Breast epithelium (tissue), 3 donors: ENCODE data around the gene LEUTX.
"Not testable (repeated sequence)": the region's sequence is repeated elsewhere in the genome, so short reads cannot be mapped to it uniquely, and the experiment has no call there.

Experiments used
- POLR2A ChIP-seq: fragments of 450-650 bp; IDR thresholded peaks from one replicate; pipeline ENCODE4 v1.6.1; 2016; ENCODE audit warnings: antibody characterized with exemption, mild to moderate bottlenecking, moderate library complexity
- POLR2AphosphoS5 ChIP-seq, 3 donors: sonication (generic); formaldehyde crosslinking; IDR thresholded peaks; one replicate each; pipeline ENCODE4 v1.6.1; 2017; ENCODE audit warnings: antibody characterized with exemption in 3 of 3
- TF ChIP-seq, protein P1 (sequence below), 3 donors: fragments of 450-650 bp; IDR thresholded peaks; one replicate each; pipeline ENCODE4 v1.5.1; 2016 to 2017; ENCODE audit warnings: antibody characterized with exemption in 3 of 3, mild to moderate bottlenecking in 3 of 3, moderate library complexity in 3 of 3

DNA sequence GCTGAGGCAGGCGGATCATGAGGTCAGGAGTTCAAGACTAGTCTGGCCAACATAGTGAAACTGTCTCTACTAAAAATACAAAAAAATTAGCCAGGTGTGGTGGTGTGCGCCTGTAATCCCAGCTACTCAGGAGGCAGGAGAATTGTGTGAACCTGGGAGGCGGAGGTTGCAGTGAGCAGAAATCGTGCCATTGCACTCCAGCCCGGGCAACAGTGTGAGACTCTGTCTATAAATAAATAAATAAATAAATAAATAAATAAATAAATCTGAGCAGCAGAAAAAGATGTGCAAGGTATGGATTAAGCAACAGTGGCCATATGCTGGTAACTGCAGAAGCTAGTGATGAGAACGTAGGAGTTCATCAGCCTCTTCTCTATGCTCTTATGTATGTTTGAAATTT, 35.5 kb downstream of the LEUTX start:
- TF ChIP-seq, protein P1, sequence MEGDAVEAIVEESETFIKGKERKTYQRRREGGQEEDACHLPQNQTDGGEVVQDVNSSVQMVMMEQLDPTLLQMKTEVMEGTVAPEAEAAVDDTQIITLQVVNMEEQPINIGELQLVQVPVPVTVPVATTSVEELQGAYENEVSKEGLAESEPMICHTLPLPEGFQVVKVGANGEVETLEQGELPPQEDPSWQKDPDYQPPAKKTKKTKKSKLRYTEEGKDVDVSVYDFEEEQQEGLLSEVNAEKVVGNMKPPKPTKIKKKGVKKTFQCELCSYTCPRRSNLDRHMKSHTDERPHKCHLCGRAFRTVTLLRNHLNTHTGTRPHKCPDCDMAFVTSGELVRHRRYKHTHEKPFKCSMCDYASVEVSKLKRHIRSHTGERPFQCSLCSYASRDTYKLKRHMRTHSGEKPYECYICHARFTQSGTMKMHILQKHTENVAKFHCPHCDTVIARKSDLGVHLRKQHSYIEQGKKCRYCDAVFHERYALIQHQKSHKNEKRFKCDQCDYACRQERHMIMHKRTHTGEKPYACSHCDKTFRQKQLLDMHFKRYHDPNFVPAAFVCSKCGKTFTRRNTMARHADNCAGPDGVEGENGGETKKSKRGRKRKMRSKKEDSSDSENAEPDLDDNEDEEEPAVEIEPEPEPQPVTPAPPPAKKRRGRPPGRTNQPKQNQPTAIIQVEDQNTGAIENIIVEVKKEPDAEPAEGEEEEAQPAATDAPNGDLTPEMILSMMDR (IDR thresholded peaks at IDR 0.05) = not testable (repeated sequence)
- not testable (repeated sequence) for TF ChIP-seq POLR2AphosphoS5 (IDR thresholded peaks at IDR 0.05); POLR2A
